NCI-H2081 (cell line): Measurements from ENCODE around the gene CDH8.
"Not testable (repeated sequence)": the region's sequence is repeated elsewhere in the genome, so short reads cannot be mapped to it uniquely, and the experiment has no call there.

Source experiments
- DNase-seq, 2 experiments: peaks; one replicate each; lab custom pipeline; 2025; lab: John Stamatoyannopoulos, UW

The CDH8 gene

GRCh38 chr16:61862221-61863155 lies 173.8 kb downstream of the CDH8 start:
- DNase-seq: peak in 1 of 2 experiments; percentile 42

- no peak for DNase-seq
These were observed 177.2 kb downstream of the CDH8 start for GRCh38 chr16:61858988-61859387.

GRCh38 chr16:61842666-61843065 lies 193.6 kb downstream of the CDH8 start:
- peak; percentile 78 to 93 for DNase-seq

GRCh38 chr16:61836804-61837393 lies 199.3 kb downstream of the CDH8 start:
- DNase-seq: no peak

- DNase-seq: no peak
These were observed 202.2 kb downstream of the CDH8 start for GRCh38 chr16:61834082-61834481.

- DNase-seq: no peak
These were observed 204.8 kb downstream of the CDH8 start for GRCh38 chr16:61831351-61831917.

- DNase-seq: no peak
These were observed 206.6 kb downstream of the CDH8 start for GRCh38 chr16:61829631-61830030.

- no peak for DNase-seq
These were observed 212.9 kb downstream of the CDH8 start for GRCh38 chr16:61823326-61823725.

- DNase-seq: no peak
These were observed 215.4 kb downstream of the CDH8 start for GRCh38 chr16:61820820-61821219.

- DNase-seq: no peak
These were observed 215.8 kb downstream of the CDH8 start for GRCh38 chr16:61820398-61820797.

- no peak for DNase-seq
These were observed 217.4 kb downstream of the CDH8 start for GRCh38 chr16:61818850-61819249.

- no peak for DNase-seq
These were observed 218.5 kb downstream of the CDH8 start for GRCh38 chr16:61817583-61818278.

- no peak for DNase-seq
These were observed 221.4 kb downstream of the CDH8 start for GRCh38 chr16:61814726-61815347.

- DNase-seq: no peak
These were observed 222.9 kb downstream of the CDH8 start for GRCh38 chr16:61813339-61813738.

- DNase-seq: no peak
These were observed 224.0 kb downstream of the CDH8 start for GRCh38 chr16:61812251-61812650.

- DNase-seq: no peak
These were observed 228.7 kb downstream of the CDH8 start for GRCh38 chr16:61807551-61807950.

GRCh38 chr16:61801217-61801616 lies 235.0 kb downstream of the CDH8 start:
- not testable (repeated sequence) for DNase-seq

GRCh38 chr16:61798741-61799140 lies 237.5 kb downstream of the CDH8 start:
- no peak for DNase-seq

- DNase-seq: no peak
These were observed 238.2 kb downstream of the CDH8 start for GRCh38 chr16:61797961-61798507.

- no peak for DNase-seq
These were observed 238.9 kb downstream of the CDH8 start for GRCh38 chr16:61797296-61797795.

- DNase-seq: no peak
These were observed 243.9 kb downstream of the CDH8 start for GRCh38 chr16:61792194-61792909.
